ENCODE measurements around the gene ARSB.

The ARSB gene

DNA sequence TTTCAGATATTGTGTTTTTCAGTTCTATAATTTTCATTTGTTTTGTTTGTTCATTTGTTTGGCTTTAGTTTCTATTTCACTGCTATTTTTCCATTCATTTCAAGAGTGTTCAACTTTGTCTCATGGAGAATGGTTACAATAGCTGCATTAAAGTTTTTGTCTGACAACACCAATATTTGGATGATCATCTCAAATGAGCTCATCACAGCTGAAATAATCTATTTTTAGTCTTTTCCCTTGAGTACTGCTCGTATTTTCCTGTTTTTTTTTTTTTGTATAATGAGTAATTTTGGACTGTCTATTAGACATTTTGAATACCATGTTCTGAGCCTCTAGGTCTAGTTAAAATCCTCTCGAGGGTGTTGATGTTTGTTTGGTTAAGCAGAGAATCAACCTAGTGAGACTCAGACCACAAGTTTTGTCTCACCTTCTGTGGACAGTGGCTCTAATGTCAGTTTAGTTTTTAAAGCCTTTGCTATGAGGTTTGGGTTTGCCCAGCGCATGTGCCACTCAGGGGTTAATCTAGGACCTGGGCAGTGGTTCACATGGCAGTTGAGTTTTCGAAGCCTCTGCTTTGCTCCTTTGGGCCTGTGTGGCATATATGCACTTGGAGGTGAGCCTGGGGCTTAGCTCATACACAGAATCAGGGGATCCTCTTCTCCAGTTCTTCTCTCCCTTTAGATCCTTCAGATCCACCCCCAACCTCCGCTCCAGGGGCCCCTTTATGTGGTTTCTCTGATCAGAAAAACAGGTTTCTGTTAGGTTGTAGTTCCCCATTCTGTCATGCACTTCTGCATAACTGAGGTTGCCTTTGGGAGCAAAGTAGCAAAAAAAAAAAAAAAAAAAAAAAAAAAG lies 79.8 kb downstream of the ARSB start:
- no peak overlapping the region for H3K4me3 ChIP-seq (ENCODE audit: low read depth, low read length)

DNA sequence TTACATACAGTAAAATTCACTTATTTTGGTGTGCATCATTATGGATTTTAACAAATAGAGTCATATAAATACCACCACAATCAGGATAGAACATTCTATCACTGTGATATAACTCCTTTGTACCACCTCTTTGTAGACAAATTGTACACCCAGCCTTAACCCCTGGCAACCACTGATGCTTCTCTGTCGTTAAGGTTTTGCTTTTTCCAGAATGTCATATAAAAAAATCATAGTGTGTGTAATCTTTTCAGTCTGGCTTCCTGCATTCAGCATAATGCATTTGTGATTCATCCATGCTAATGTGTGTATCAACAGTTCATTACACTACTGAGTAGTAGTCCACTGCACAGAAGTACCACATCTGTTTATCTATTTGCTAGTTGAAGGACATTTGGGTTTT lies 81.2 kb downstream of the ARSB start:
- no peaks in the 10 kb centered on the region for H3K9me3 ChIP-seq (ENCODE audit: severe bottlenecking)
- DNase-seq = no peak
- no peak overlapping the region for H3K27ac ChIP-seq
- no peak overlapping the region for H3K4me3 ChIP-seq (ENCODE audit: low read depth, low read length)
- no peaks in the 10 kb centered on the region for H3K36me3 ChIP-seq
- H3K27me3 ChIP-seq (ENCODE audit: insufficient read depth, low read depth, severe bottlenecking) = no peaks in the 10 kb centered on the region
- TF ChIP-seq, protein P1, sequence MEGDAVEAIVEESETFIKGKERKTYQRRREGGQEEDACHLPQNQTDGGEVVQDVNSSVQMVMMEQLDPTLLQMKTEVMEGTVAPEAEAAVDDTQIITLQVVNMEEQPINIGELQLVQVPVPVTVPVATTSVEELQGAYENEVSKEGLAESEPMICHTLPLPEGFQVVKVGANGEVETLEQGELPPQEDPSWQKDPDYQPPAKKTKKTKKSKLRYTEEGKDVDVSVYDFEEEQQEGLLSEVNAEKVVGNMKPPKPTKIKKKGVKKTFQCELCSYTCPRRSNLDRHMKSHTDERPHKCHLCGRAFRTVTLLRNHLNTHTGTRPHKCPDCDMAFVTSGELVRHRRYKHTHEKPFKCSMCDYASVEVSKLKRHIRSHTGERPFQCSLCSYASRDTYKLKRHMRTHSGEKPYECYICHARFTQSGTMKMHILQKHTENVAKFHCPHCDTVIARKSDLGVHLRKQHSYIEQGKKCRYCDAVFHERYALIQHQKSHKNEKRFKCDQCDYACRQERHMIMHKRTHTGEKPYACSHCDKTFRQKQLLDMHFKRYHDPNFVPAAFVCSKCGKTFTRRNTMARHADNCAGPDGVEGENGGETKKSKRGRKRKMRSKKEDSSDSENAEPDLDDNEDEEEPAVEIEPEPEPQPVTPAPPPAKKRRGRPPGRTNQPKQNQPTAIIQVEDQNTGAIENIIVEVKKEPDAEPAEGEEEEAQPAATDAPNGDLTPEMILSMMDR (IDR thresholded peaks at IDR 0.05; ENCODE audit: low read depth, low read length) = no peak

More for the DNA sequence above, 79.8 kb downstream of the ARSB start:
- TF ChIP-seq, protein P1 (IDR thresholded peaks at IDR 0.05; ENCODE audit: low read depth, low read length) = no peak
- no peaks in the 10 kb centered on the region for H3K27me3 ChIP-seq (ENCODE audit: insufficient read depth, low read depth, severe bottlenecking)
- no peak for DNase-seq
- H3K36me3 ChIP-seq = no peaks in the 10 kb centered on the region
- no peaks in the 10 kb centered on the region for H3K9me3 ChIP-seq (ENCODE audit: severe bottlenecking)
- no peak overlapping the region for H3K27ac ChIP-seq

DNA sequence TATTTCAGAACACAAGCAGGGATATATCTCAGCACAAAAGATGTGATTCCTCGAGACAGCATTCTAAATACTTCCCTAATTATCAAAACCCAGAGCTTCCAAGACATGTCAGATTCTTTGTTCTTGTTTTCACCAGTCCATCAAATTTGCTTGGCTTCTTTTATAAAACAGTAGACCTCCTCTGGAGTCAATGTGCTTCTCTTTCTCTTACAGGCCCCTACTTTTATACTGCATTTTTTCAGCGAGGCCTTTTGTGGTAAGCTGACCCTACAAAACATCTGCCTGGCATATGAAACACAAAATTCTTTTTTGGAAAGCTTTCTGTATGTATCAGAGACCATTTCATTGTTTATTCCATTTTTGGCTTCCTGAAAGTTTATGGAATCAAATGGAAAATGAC lies 81.8 kb downstream of the ARSB start:
- Histone ChIP-seq H3K36me3 (no peaks in the 10 kb centered on the region), H3K27me3 (ENCODE audit: insufficient read depth, low read depth, severe bottlenecking) (no peaks in the 10 kb centered on the region), H3K4me3 (ENCODE audit: low read depth, low read length) (no peak overlapping the region), H3K9me3 (ENCODE audit: severe bottlenecking) (no peaks in the 10 kb centered on the region), H3K27ac (no peak overlapping the region)
- no peak for DNase-seq
- TF ChIP-seq, protein P1 (IDR thresholded peaks at IDR 0.05; ENCODE audit: low read depth, low read length) = no peak

DNA sequence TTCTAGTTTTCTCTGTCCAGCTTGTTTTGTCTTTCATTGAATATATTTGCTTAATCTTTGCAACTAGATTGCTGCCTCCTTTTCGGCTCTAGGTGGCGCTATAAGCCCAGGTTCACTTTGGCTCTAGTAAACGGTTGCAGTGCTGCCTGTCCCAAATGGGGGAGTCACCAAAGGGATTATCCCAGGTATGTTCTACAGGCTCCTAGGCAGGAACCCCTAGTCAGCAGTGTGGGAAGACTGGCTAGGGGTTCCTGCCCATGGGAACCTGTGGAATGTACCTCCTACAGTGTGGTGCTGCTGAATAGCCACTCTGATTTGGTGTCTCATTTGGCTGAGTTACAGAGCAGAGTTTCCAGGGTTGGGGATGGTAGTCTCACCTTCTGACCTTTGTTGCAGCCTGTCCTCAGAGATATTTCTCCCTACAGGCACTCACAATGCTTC lies 85.2 kb downstream of the ARSB start:
- TF ChIP-seq, protein P1 (IDR thresholded peaks at IDR 0.05; ENCODE audit: low read depth, low read length) = peak; percentile 73
- H3K27ac ChIP-seq = no peak overlapping the region
- DNase-seq = peak; percentile 69
- H3K9me3 ChIP-seq (ENCODE audit: severe bottlenecking) = no peaks in the 10 kb centered on the region
- no peaks in the 10 kb centered on the region for H3K36me3 ChIP-seq
- H3K27me3 ChIP-seq (ENCODE audit: insufficient read depth, low read depth, severe bottlenecking) = no peaks in the 10 kb centered on the region
- no peak overlapping the region for H3K4me3 ChIP-seq (ENCODE audit: low read depth, low read length)

DNA sequence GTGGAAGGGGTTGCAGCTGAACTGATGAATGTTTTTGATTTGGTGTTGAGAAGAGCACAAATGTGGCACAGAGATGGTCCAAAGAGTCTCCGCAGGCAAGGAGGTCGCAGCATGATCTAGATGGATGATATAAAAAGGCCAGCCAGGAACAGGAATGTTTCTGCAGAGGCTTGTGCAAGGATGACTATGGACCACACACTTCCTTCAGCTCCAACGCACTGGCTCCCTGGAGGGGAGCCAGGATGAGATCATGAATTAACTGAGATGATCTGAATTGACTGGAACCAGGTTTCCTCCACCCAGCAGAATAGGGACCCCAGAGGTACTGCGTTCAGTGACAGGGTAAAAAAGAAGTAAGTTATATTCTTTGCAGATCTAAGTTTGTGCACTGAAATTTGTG lies 89.0 kb downstream of the ARSB start:
- H3K27me3 ChIP-seq (ENCODE audit: insufficient read depth, low read depth, severe bottlenecking) = no peaks in the 10 kb centered on the region
- H3K27ac ChIP-seq = no peak overlapping the region
- H3K4me3 ChIP-seq (ENCODE audit: low read depth, low read length) = no peak overlapping the region
- no peaks in the 10 kb centered on the region for H3K36me3 ChIP-seq
- no peak for DNase-seq
- no peaks in the 10 kb centered on the region for H3K9me3 ChIP-seq (ENCODE audit: severe bottlenecking)
- TF ChIP-seq, protein P1 (IDR thresholded peaks at IDR 0.05; ENCODE audit: low read depth, low read length) = no peak

All from WERI-Rb-1 (cell line).